ENCODE results near the gene FNBP1.

The FNBP1 gene

DNA sequence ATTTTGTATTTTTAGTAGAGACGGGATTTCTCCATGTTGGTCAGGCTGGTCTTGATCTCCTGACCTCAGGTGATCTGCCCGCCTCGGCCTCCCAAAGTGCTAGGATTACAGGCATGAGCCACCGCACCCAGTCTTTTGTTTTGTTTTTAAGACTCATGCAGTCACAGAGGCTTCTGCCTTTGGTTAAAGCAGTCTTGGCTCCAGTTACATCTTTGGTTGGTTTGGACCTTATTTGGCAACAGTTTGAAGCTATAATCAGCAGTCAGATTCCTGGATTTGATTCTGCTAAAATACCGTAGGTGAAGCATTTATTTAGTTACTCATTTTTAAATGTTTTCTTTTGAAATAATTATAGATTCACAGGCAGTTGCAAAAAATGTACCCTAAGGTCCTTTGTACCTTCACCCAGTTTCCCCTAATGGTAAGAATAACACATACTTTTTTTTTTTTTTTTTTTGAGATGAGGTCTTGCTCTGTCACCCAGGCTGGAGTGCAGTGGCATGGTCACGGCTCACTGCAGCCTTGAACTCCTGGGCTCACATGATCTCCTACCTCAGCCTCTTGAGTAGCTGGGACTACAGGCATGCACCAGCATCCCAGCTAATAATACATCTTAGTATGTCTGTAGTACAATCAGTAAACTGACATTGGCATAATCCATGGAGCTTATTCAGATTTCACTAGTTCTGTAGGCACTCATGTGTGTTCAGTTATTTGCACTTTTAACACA, 192.0 kb downstream of the FNBP1 start:
- DNase-seq = no peak

- no peak for DNase-seq
Measured at GRCh38 chr9:129849901-129850300, 193.1 kb downstream of the FNBP1 start.

DNA sequence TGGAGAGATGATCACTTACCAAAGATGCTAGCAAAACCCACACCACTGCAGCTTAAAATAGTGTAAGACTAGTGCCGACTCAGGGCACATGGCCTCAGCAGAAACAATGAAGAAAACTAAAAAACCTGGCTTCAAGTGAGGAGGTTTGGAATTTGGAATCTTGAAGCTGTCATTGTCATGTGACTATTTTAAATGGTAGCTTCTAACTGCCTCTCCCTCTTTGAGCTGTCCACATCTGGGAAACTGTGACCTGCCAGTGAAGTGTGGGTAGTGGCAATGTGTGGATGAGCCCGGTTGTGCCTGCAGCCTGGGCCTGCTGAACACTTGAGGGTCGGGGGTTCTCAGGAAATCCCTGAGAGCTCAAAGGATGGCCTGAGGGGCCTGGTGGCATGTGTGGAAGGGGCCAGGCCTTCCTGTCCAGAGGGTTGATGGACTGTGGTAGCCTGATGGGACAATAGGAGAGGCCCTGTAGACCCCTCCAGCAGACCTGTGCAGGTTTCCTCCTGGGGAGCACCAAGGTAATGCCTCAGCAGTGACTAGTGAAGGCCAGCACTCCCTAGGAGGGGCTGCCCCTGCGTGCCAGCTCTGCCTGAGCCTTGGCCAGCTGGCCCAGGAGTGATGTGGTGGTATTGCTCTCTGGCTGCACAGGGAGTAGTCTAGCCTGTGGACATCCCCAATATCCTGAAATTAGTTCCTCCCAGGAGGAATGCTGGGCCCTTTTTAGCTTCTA, 194.1 kb downstream of the FNBP1 start:
- DNase-seq = no peak

DNA sequence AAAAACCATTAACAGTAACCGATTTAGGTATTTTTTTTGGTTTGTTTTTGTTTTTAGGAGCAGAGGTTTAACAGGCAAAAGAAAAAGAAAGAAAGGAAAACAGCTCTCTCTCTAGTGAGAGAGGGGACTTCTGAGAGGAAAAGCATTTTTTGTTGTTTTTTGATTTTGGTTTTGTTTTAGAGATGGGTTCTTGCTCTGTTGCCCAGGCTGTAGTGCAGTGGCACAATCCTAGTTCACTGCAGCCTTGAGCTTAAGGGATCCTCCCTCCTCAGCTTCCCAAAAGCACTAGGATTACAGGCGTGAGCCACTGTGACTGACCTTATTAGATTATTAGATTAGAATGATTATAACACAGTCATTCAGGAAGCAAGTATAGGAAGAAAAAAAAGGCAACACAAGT, 197.6 kb downstream of the FNBP1 start:
- no peak for DNase-seq

DNA sequence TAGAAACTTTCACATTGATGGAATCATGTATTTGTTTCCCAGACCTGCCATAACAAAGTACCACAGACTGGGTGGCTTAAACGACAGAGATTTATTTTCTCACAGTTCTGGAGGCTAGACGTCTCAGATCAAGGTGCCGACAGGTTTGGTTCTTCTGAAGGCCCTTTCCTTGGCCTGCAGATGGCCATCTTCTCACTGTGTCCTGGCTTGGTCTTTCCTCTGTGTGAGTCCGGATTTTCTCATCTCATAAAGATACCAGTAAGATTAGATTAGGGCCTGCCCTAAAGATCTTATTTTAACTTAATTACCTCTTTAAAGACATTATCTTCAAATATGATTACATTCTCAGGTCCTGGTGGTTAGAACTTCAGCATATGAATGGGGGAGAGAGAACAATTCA, 201.9 kb downstream of the FNBP1 start:
- no peak for DNase-seq

- peak; percentile 97 for DNase-seq
Measured at GRCh38 chr9:129840034-129840433, 203.0 kb downstream of the FNBP1 start.

- DNase-seq = no peak
Measured at GRCh38 chr9:129839324-129840023, 203.5 kb downstream of the FNBP1 start.

DNA sequence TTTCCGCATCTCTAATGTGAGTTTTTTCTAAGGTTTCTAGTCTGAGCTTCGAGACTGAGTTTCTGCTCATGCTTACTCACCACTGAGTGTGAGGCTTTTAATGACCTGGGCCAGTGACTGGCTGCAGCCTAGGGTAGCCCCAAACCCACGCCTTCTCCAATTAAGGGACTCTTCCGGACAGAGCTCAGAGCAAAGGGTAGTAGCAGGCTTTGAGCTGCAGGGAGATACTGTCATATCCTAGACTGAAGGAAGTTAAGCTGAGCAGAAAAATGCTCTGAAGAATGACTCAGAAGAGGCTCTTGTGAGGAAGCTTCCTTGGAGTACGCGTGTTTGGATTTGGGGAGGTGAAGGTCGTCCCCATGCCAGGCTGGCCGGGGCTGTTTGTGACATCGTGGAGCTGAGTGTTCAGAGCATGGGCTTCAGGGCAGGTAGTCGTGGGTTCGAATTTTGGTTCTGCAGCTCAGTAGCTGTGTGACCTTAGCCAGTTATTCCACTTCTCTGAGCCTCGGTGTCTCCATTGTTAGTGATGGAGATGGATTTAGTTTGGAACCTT, 204.2 kb downstream of the FNBP1 start:
- DNase-seq = no peak

Measured in NCI-H774 (cell line).